ENCODE data around the gene CFAP70. TPM values are rescaled to one million over a fixed set of nuclear protein-coding genes. Genes with fewer than 3 reads are reported as not detected.

CFAP70 gene
- total RNA-seq (2021; ENCODE audit: unreplicated experiment) (0.10 TPM), Bru-seq, nascent RNA (percentile 22 among the genes with signal in this experiment), BruChase-seq, experiment 1, labeled RNA remaining after a 2-hour chase (percentile 25 among the genes with signal in this experiment), BruChase-seq, experiment 2, labeled RNA remaining after a 6-hour chase (percentile 27 among the genes with signal in this experiment)
- 0.10 TPM for polyA plus RNA-seq (2012; ENCODE audit: insufficient read length)
- long read RNA-seq = 0 reads

DNA sequence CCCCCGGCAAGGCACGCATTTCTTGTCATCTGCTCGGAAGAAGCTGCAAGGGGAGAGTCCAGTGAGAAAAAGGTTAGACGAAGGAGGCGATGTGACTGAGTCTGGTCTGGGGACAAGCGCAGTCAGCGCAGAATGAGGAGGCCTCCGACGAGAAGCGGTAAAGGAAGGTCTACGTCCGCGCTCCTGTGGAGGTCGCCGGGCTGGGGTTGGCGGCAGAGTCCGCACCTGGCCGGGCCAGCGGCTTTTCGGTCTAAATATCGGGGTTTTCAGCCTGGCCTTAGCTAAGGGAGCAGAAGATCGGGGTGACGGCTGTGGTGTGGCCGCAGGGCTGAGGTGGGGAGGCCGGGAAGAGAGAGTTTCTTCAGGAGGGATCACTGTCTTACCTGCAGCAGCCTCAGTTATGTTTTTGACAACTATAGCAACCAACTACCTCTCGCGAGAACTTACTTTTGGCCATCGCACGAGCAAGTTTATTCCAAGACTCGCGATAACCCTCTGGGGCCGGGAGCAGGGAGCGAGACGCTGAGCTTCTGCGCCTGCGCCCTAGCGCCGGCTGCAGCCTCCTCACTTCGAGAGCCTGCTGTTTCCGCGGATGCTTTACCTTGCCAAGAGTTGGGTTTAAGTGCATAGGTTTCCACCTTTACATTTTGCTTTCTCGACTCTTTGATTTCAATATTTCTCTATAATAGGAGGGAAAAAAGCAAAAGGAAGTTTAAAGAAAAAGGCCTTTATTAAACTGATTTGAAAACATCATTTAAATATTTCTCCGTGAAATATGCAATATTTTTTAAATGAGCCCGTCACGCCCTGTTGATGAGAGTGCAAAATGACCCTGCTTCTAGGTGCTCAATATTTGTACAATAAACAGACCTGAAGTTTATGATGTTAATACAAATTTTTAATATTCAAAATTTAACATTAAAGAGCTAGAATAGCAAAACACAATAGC lies at the start of gene CFAP70:
TSS of gene CFAP70 (minus strand) at position 534 of the 949 bp plus-strand sequence. CDS start 4,068 bp downstream, outside the sequence.
- intact Hi-C loops (cut with micrococcal nuclease; ENCODE audit: unreplicated experiment) = loop anchor here (10.0 kb wide), 1 partner anchor 94 kb away; no protein-coding TSS in a partner anchor
- no peaks in the 10 kb centered on the region for H3K9me3 ChIP-seq (ENCODE audit: control insufficient read depth, insufficient read depth, low read depth, low read length)
- BruUV-seq (replicated peaks) = no TSS peak
- in situ Hi-C loops (cut with HindIII; ENCODE audit: low pct_unique_long_range_greater_than_20kb, low sequenced_read_pairs) = no loop called here
- ATAC-seq (peak; percentile 97), DNase-seq (ENCODE audit: low read depth, low spot score) (peak; percentile 93)
- TF ChIP-seq TCF7L2 (IDR thresholded peaks at IDR 0.05; ENCODE audit: low read depth, low read length) (no peak), CTCF (IDR thresholded peaks at IDR 0.05) (no peak), POLR2AphosphoS5 (IDR thresholded peaks at IDR 0.05; ENCODE audit: low read depth, low read length) (0 out of 2 replicates have a peak, but pooled peaks have one; percentile 84), SIN3A (IDR thresholded peaks at IDR 0.05; ENCODE audit: borderline replicate concordance, insufficient read depth, low read depth, low read length) (peak; percentile 82; the same call in 1 of the 2 replicates), REST (IDR thresholded peaks at IDR 0.05; ENCODE audit: insufficient read depth in 1 of 2, low read depth in 2 of 2, low read length in 1 of 2) (no peak)
- H3K4me1 ChIP-seq (ENCODE audit: control insufficient read depth, insufficient read depth, low read length) = peaks cover 9% of the 10 kb centered on the region
- peak within 1 kb of the TSS; percentile 76 for H3K27ac ChIP-seq (ENCODE audit: low read length)
- peak within 1 kb of the TSS; percentile 73 to 83 for H3K4me3 ChIP-seq (ENCODE audit: low read depth in 2 of 2, low read length in 2 of 2)
- CTCF ChIA-PET = interaction anchor here (0.5 to 0.6 kb wide), 2 partner anchors 213 to 260 kb away, joined by 6 to 8 read pairs; no protein-coding TSS in a partner anchor
- POLR2A ChIA-PET = interaction anchor here (0.6 to 1.0 kb wide), 3 partner anchors 21 to 215 kb away, joined by 3 to 7 read pairs (median 3); no protein-coding TSS in a partner anchor
- H3K27me3 ChIP-seq (ENCODE audit: control insufficient read depth, insufficient read depth, low read length) = peaks cover 16% of the 10 kb centered on the region; the same call in 1 of the 2 replicates
- H3K36me3 ChIP-seq (ENCODE audit: control insufficient read depth, insufficient read depth, low read length) = no peaks in the 10 kb centered on the region

- POLR2A ChIA-PET = interaction anchor here (0.7 kb wide), 1 partner anchor 25 kb away, joined by 8 read pairs; no protein-coding TSS in a partner anchor
- Histone ChIP-seq H3K36me3 (ENCODE audit: control insufficient read depth, insufficient read depth, low read length) (no peaks in the 10 kb centered on the region), H3K4me1 (ENCODE audit: control insufficient read depth, insufficient read depth, low read length) (0 out of 2 replicates have a peak, but pooled peaks cover 3% of the 10 kb centered on the region), H3K9me3 (ENCODE audit: control insufficient read depth, insufficient read depth, low read depth, low read length) (no peaks in the 10 kb centered on the region), H3K27ac (ENCODE audit: low read length) (no peak overlapping the region), H3K27me3 (ENCODE audit: control insufficient read depth, insufficient read depth, low read length) (no peaks in the 10 kb centered on the region), H3K4me3 (ENCODE audit: low read depth in 2 of 2, low read length in 2 of 2) (no peak overlapping the region)
- no TSS peak for BruUV-seq (replicated peaks)
- ATAC-seq (no peak), DNase-seq (ENCODE audit: low read depth, low spot score) (no peak)
- intact Hi-C loops (cut with micrococcal nuclease; ENCODE audit: unreplicated experiment) = no loop called here
- in situ Hi-C loops (cut with HindIII; ENCODE audit: low pct_unique_long_range_greater_than_20kb, low sequenced_read_pairs) = no loop called here
- TF ChIP-seq POLR2AphosphoS5 (IDR thresholded peaks at IDR 0.05; ENCODE audit: low read depth, low read length) (no peak), SIN3A (IDR thresholded peaks at IDR 0.05; ENCODE audit: borderline replicate concordance, insufficient read depth, low read depth, low read length) (no peak), CTCF (IDR thresholded peaks at IDR 0.05) (no peak), TCF7L2 (IDR thresholded peaks at IDR 0.05; ENCODE audit: low read depth, low read length) (no peak), REST (IDR thresholded peaks at IDR 0.05; ENCODE audit: insufficient read depth in 1 of 2, low read depth in 2 of 2, low read length in 1 of 2) (no peak)
- CTCF ChIA-PET = interaction anchor here (0.5 kb wide), 1 partner anchor 9 kb away, joined by 4 read pairs; no protein-coding TSS in a partner anchor
These were observed 49.4 kb upstream of the CFAP70 start for GRCh38 chr10:73408061-73408460.

Data from Panc1 (cell line).